Hepatocyte (in vitro differentiated cells): ENCODE measurements around the gene ABCG2. TPM values are rescaled to one million over a fixed set of nuclear protein-coding genes. Genes with fewer than 3 reads are reported as not detected.
A peak's percentile ranks its signal among the peaks of the same experiment; 100 is the strongest.

ENCODE experiments used
- DNase-seq: peaks from one replicate; pipeline ENCODE4 v3.0.0-alpha.2; 2016; ENCODE audit warnings: low spot score
- H2AFZ ChIP-seq: fragments of 200-600 bp; sonication (generic); 2 replicates; pipeline ENCODE4 v1.6.0; 2016; ENCODE audit warnings: antibody characterized with exemption, mild to moderate bottlenecking
- H3K27ac ChIP-seq: fragments of 200-600 bp; sonication (generic); 2 replicates; pipeline ENCODE4 v1.5.1; 2016; ENCODE audit warnings: mild to moderate bottlenecking
- H3K27me3 ChIP-seq: fragments of 200-600 bp; sonication (generic); 2 replicates; pipeline ENCODE4 v1.6.1; 2016
- H3K36me3 ChIP-seq: fragments of 200-600 bp; sonication (generic); replicated peaks from 2 replicates; pipeline ENCODE4 v1.5.1; 2016; ENCODE audit warnings: low read depth; ENCODE audit not compliant: insufficient read depth
- H3K4me1 ChIP-seq: fragments of 200-600 bp; sonication (generic); 2 replicates; pipeline ENCODE4 v1.5.1; 2016; ENCODE audit warnings: mild to moderate bottlenecking, moderate library complexity; ENCODE audit not compliant: insufficient read depth
- H3K4me2 ChIP-seq: fragments of 200-600 bp; sonication (generic); 2 replicates; pipeline ENCODE4 v1.6.0; 2016
- H3K4me3 ChIP-seq: fragments of 200-600 bp; sonication (generic); 2 replicates; pipeline ENCODE4 v1.5.1; 2016; ENCODE audit warnings: mild to moderate bottlenecking
- H3K79me2 ChIP-seq: fragments of 200-600 bp; sonication (generic); 2 replicates; pipeline ENCODE4 v1.6.0; 2017; ENCODE audit warnings: mild to moderate bottlenecking
- H3K9me2 ChIP-seq: fragments of 200-600 bp; sonication (generic); replicated peaks from 2 replicates; pipeline ENCODE4 v1.6.0; 2017; ENCODE audit warnings: mild to moderate bottlenecking; ENCODE audit not compliant: insufficient read depth
- H3K9me3 ChIP-seq: fragments of 200-600 bp; sonication (generic); 2 replicates; pipeline ENCODE4 v1.5.1; 2016; ENCODE audit warnings: low read depth, mild to moderate bottlenecking
- H4K20me1 ChIP-seq: fragments of 200-600 bp; sonication (generic); 2 replicates; pipeline ENCODE4 v1.6.0; 2016; ENCODE audit warnings: mild to moderate bottlenecking; ENCODE audit not compliant: insufficient read depth, poor library complexity, severe bottlenecking
- EZH2 ChIP-seq: fragments of 200-600 bp; sonication (generic); IDR thresholded peaks from 2 replicates; pipeline ENCODE4 v1.6.1; 2016; ENCODE audit warnings: antibody characterized with exemption, mild to moderate bottlenecking, borderline replicate concordance
- EZH2phosphoT487 ChIP-seq: fragments of 200-600 bp; sonication (generic); IDR thresholded peaks from one replicate; pipeline ENCODE4 v1.6.1; 2018; ENCODE audit warnings: antibody characterized with exemption, mild to moderate bottlenecking, low read depth, moderate library complexity; ENCODE audit not compliant: unreplicated experiment, severe bottlenecking
- WGBS: methylation state at CpG from one replicate; pipeline ENCODE4 v1.1.6; 2016; ENCODE audit warnings: low lambda C conversion rate; ENCODE audit errors: missing lambda C conversion rate; 5-methylcytosine and 5-hydroxymethylcytosine counted together
- polyA plus RNA-seq: library from polyadenylated mRNA; unstranded; fragments of >200 nt; fragmentation: Nextera tagmentation; extraction: Ambion mirVana; gene quantifications from 2 replicates; pipeline ENCODE4 v1.2.1, GENCODE V29; 2016
- total RNA-seq: library from RNA; depleted of rRNA; stranded (reverse); fragments of >200 nt; gene quantifications from 2 replicates; pipeline ENCODE4 v1.2.3, GENCODE V29; 2014
- TF ChIP-seq, protein P1 (sequence below): fragments of 200-600 bp; sonication (generic); IDR thresholded peaks from 2 replicates; pipeline ENCODE4 v1.5.1; 2016; ENCODE audit warnings: antibody characterized with exemption, mild to moderate bottlenecking; ENCODE audit not compliant: poor library complexity

ABCG2 gene
- total and polyA plus RNA-seq, 2 experiments from 2014 or later = 3.7 to 11.6 TPM

DNA sequence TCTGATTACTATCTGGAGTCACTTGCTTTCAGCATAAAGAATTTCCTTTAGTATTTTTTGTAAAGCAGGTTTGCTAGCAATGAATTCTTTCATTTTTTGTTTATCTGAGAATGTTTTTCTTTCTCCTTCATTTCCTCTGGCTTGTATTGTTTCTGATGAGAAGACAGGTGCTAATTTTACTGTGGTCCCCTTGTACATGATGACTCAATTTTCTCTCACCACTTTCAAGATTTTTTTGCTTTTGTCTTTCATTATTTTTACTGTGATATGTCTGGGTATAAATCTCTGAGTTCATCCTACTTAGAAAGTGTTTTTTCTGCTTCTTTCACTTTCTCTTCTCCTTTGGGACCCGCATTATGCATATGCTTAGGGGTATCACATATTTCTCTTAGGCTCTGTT is 88.4 kb downstream of the ABCG2 start:
- H3K4me1 ChIP-seq = no peaks in the 10 kb centered on the region
- H3K4me2 ChIP-seq = no peak overlapping the region
- no peak overlapping the region for H3K27ac ChIP-seq
- H3K4me3 ChIP-seq = no peak overlapping the region
- no peak for TF ChIP-seq EZH2phosphoT487
- no peak for TF ChIP-seq EZH2
- TF ChIP-seq, protein P1, sequence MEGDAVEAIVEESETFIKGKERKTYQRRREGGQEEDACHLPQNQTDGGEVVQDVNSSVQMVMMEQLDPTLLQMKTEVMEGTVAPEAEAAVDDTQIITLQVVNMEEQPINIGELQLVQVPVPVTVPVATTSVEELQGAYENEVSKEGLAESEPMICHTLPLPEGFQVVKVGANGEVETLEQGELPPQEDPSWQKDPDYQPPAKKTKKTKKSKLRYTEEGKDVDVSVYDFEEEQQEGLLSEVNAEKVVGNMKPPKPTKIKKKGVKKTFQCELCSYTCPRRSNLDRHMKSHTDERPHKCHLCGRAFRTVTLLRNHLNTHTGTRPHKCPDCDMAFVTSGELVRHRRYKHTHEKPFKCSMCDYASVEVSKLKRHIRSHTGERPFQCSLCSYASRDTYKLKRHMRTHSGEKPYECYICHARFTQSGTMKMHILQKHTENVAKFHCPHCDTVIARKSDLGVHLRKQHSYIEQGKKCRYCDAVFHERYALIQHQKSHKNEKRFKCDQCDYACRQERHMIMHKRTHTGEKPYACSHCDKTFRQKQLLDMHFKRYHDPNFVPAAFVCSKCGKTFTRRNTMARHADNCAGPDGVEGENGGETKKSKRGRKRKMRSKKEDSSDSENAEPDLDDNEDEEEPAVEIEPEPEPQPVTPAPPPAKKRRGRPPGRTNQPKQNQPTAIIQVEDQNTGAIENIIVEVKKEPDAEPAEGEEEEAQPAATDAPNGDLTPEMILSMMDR = no peak
- H3K79me2 ChIP-seq = no peaks in the 10 kb centered on the region
- H4K20me1 ChIP-seq = no peaks in the 10 kb centered on the region
- 100% methylated on average over 1 of the region's 1 CpG for WGBS
- no peaks in the 10 kb centered on the region for H3K9me2 ChIP-seq
- no peaks in the 10 kb centered on the region for H3K27me3 ChIP-seq
- peaks cover 11% of the 10 kb centered on the region for H3K36me3 ChIP-seq
- no peak overlapping the region for H2AFZ ChIP-seq
- no peaks in the 10 kb centered on the region for H3K9me3 ChIP-seq
- DNase-seq = no peak

DNA sequence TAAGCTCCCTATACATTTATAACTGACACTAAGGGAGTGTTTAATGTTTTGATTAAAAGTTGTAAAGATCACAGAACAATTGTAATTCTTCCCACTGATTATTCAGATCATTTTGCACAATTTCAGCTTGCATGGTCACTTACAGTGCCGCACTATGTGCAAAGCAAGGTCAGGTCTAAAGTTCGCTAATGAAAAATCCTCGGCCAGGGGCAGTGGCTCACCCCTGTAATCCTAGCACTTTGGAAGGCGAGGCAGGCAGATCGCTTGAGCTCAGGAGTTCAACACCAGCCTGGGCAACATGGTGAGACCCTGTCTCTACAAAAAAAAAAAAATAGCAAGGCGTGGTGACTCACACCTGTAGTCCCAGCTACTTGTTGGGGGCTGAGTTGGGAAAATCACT is 94.0 kb downstream of the ABCG2 start:
- Histone ChIP-seq H3K27ac (no peak overlapping the region), H3K27me3 (no peaks in the 10 kb centered on the region), H3K9me3 (no peaks in the 10 kb centered on the region), H2AFZ (no peak overlapping the region), H3K4me2 (no peak overlapping the region), H3K9me2 (no peaks in the 10 kb centered on the region), H4K20me1 (no peaks in the 10 kb centered on the region), H3K36me3 (peaks cover 7% of the 10 kb centered on the region), H3K79me2 (no peaks in the 10 kb centered on the region), H3K4me3 (no peak overlapping the region), H3K4me1 (no peaks in the 10 kb centered on the region)
- no peak for DNase-seq
- TF ChIP-seq, protein P1 = no peak
- TF ChIP-seq EZH2 (no peak), EZH2phosphoT487 (no peak)
- WGBS = 79% methylated on average over 6 of the region's 6 CpGs

DNA sequence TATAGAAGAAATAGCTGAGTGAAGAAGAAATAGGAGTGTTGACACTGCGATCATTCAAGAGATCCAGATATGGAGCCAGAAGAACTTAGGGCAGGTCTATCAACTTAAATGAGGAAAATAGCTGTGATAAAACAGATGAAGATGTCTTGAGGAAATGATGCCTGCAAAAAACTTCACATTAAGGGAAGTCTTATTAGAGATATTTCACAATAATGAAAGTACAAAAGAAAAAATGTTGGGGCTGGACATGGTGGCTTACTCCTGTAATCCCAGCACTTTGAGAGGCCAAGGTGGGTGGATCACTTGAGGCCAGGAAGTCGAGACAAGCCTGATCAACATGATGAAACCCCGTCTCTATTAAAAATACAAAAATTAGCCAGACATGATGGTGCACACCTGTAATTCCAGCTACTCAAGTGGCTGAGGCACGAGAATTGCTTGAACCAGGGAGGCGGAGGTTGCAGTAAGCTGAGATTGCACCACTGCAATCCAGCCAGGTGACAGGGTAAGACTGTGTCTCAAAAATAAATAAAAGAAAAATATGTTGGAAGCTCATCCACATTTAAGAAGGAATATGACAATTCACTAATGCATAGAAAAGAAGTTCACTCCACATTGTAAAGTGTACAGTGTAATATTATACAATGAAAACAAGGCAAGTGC is 94.7 kb downstream of the ABCG2 start:
- H4K20me1 ChIP-seq = no peaks in the 10 kb centered on the region
- TF ChIP-seq, protein P1 = no peak
- TF ChIP-seq EZH2 = no peak
- no peak for TF ChIP-seq EZH2phosphoT487
- no peak for DNase-seq
- H3K9me2 ChIP-seq = no peaks in the 10 kb centered on the region
- peak overlapping the region; percentile 15 for H3K27ac ChIP-seq
- H3K4me1 ChIP-seq = no peaks in the 10 kb centered on the region
- H3K9me3 ChIP-seq = no peaks in the 10 kb centered on the region
- H3K79me2 ChIP-seq = no peaks in the 10 kb centered on the region
- no peak overlapping the region for H3K4me2 ChIP-seq
- H3K4me3 ChIP-seq = no peak overlapping the region
- WGBS = 74% methylated on average over 5 of the region's 5 CpGs
- H2AFZ ChIP-seq = no peak overlapping the region
- H3K27me3 ChIP-seq = no peaks in the 10 kb centered on the region
- peaks cover 5% of the 10 kb centered on the region for H3K36me3 ChIP-seq
